GM13977 (cell line): ENCODE results near the gene ARMC2.

Experiments used
- DNase-seq: peaks from one replicate; pipeline ENCODE4 v3.0.0; 2012; ENCODE audit warnings: low spot score
- in situ Hi-C: fragments of 300-500 bp; cut with MboI; formaldehyde crosslinking; loops from one replicate; pipeline ENCODE4 v1.12.0; 2022; ENCODE audit warnings: low sequenced_read_pairs, low pct_unique_long_range_greater_than_20kb, mixed read lengths, inconsistent platforms; ENCODE audit not compliant: unreplicated experiment
- TF ChIP-seq, protein P1 (sequence below): IDR thresholded peaks from 2 replicates; pipeline ENCODE4 v1.5.1; 2012; ENCODE audit warnings: mild to moderate bottlenecking, control low read depth; ENCODE audit not compliant: insufficient read depth; ENCODE audit errors: extremely low read depth, missing control alignments

The ARMC2 gene

DNA sequence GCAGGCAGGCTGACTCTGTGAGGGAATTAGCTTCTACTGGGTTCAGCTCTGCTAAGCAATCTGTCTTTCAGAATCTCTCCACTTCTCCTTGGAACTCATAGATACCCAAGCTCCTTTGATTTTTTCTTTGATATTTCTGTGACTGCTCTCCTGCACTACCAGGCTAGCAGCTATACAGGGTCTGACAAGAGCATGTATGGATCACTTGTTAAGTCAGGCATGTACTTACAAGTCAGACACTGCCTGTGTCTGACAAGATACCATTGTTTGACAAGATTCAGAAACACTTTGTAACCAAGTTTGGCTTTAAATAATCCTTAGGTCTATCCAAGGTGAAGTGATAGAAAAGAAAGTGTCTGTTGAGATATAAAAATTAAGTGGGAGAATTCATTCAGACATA is 167.0 kb downstream of the ARMC2 start:
- no peak for DNase-seq
- TF ChIP-seq, protein P1, sequence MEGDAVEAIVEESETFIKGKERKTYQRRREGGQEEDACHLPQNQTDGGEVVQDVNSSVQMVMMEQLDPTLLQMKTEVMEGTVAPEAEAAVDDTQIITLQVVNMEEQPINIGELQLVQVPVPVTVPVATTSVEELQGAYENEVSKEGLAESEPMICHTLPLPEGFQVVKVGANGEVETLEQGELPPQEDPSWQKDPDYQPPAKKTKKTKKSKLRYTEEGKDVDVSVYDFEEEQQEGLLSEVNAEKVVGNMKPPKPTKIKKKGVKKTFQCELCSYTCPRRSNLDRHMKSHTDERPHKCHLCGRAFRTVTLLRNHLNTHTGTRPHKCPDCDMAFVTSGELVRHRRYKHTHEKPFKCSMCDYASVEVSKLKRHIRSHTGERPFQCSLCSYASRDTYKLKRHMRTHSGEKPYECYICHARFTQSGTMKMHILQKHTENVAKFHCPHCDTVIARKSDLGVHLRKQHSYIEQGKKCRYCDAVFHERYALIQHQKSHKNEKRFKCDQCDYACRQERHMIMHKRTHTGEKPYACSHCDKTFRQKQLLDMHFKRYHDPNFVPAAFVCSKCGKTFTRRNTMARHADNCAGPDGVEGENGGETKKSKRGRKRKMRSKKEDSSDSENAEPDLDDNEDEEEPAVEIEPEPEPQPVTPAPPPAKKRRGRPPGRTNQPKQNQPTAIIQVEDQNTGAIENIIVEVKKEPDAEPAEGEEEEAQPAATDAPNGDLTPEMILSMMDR: no peak
- in situ Hi-C loops: no loop called here

DNA sequence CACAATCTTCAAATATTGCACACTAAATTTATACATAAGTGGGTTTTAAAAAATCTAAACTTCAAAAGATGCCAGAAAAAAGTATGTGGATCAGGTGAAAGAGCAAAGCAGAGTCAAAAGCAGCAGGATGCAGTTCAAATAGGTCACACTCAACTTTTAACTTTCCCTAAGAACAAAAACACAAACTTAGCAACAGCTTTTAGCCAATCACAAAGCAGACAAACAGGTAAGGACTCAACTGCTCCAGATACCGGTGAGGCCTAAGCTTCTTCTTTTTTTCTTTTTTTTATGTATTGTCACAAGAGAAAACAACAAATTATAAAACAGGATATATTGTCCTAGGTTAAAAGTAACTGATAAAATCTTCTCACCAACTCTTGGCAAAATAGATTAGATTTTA is 171.7 kb downstream of the ARMC2 start:
- in situ Hi-C loops: no loop called here
- DNase-seq: no peak
- TF ChIP-seq, protein P1: no peak

DNA sequence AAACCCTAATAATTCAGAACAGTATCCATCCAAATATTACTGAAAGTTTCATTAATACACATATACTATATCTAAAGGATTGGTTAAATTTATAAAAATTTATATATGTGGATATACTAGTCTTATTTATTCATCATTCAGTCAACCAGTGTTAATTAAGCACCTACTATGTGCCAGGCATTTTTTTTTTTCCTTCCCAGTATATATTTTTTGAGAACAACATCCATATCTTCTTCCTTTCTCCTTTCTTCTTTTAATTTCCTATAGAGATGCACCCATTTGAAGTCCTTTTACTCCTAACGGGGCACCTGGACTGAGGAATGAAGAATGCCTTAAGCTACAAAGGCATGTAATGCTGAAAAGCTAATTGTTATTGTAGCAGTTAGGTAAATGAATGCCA is 173.6 kb downstream of the ARMC2 start:
- in situ Hi-C loops: no loop called here

DNA sequence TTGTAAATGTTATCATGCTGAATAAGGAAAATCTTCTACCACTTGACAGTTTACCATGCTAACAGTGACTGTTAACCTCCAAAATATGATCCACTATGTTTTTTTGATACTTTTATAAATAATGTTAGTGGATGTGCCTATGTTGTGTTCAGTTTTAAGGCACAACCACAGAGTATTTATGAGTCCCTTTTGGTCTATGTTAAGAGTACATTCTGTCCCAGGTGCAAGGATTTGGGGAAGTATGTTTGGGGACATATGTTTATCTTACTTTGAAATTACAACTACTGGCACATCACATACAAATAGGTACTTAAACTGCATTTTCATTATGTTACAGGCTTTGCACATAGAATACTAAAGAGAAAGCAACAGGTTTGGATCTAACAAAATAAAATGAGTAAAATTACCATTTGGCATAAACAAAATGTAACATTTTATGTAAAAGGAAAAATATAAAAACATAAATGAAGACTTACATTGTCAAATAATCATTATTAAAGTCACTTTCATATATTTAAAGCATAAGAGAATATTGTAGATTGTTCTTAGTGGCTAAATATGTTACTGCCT is 175.2 kb downstream of the ARMC2 start:
- TF ChIP-seq, protein P1: no peak
- no peak for DNase-seq
- in situ Hi-C loops: no loop called here

More for the DNA sequence above, 173.6 kb downstream of the ARMC2 start:
- DNase-seq: no peak
- TF ChIP-seq, protein P1: no peak
